Fibroblast of pulmonary artery (primary cell): ENCODE results near the gene CHERP.
"Not testable (repeated sequence)": the region's sequence is repeated elsewhere in the genome, so short reads cannot be mapped to it uniquely, and the experiment has no call there.

Experiments used
- DNase-seq: peaks from one replicate; pipeline ENCODE4 v3.0.0-alpha.2; 2010; ENCODE audit warnings: low read depth
- H3K4me3 ChIP-seq: replicated peaks from 2 replicates; pipeline ENCODE4 v1.5.1; 2011; ENCODE audit warnings: low read depth, mild to moderate bottlenecking, control low read depth, low read length, moderate library complexity
- TF ChIP-seq, protein P1 (sequence below): IDR thresholded peaks from 2 replicates; pipeline ENCODE4 v1.5.1; 2011; ENCODE audit warnings: mild to moderate bottlenecking, control low read depth, low read length, inconsistent platforms; ENCODE audit errors: missing control alignments

CHERP gene

GRCh38 chr19:16504271-16504670 lies 38.0 kb downstream of the CHERP start:
- H3K4me3 ChIP-seq = no peak overlapping the region
- TF ChIP-seq, protein P1, sequence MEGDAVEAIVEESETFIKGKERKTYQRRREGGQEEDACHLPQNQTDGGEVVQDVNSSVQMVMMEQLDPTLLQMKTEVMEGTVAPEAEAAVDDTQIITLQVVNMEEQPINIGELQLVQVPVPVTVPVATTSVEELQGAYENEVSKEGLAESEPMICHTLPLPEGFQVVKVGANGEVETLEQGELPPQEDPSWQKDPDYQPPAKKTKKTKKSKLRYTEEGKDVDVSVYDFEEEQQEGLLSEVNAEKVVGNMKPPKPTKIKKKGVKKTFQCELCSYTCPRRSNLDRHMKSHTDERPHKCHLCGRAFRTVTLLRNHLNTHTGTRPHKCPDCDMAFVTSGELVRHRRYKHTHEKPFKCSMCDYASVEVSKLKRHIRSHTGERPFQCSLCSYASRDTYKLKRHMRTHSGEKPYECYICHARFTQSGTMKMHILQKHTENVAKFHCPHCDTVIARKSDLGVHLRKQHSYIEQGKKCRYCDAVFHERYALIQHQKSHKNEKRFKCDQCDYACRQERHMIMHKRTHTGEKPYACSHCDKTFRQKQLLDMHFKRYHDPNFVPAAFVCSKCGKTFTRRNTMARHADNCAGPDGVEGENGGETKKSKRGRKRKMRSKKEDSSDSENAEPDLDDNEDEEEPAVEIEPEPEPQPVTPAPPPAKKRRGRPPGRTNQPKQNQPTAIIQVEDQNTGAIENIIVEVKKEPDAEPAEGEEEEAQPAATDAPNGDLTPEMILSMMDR = no peak
- DNase-seq = no peak

GRCh38 chr19:16497837-16498236 lies 44.4 kb downstream of the CHERP start:
- no peak overlapping the region for H3K4me3 ChIP-seq
- no peak for DNase-seq
- TF ChIP-seq, protein P1 = no peak

- H3K4me3 ChIP-seq = peak overlapping the region; percentile 90
- TF ChIP-seq, protein P1 = no peak
- DNase-seq = no peak
Observed at GRCh38 chr19:16497042-16497441, 45.2 kb downstream of the CHERP start.

GRCh38 chr19:16496613-16496983 lies 45.6 kb downstream of the CHERP start:
- DNase-seq = peak; percentile 51
- TF ChIP-seq, protein P1 = no peak
- peak overlapping the region; percentile 90 for H3K4me3 ChIP-seq

DNA sequence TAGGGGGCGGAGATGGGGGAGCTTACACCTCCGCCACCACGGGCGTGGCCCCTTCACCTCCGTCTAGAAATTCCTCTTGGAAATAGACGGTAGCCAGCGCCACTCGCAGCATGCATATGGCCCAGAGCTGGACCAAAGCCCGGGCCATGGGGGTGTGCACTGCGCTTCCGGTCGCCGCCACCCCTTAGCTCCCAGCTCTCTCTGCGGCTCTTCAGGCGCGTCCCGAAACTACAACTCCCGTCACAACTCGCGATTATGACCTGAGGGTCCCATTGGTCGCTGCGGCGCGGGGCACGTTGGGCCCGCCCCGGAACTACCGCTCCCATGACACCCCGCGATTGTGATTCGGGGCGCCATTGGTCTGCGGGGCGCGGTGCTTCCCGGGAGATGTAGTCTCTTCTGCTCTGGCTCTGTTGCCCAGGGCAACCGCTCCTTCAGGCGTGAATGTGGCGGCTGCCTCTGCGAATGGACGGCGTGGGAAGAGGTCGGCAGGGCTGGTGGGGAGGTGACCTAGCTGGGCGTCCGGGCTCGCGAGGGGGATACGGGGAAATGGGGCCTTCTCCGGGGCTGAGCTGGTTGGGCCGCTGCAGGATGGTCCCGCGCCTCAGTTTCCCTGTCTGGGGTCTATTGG lies 46.1 kb downstream of the CHERP start, which contains the start of the genes C19orf44 and CALR3:
TSS of gene C19orf44 (plus strand) at position 413 of the 631 bp plus-strand sequence. CDS start 4,399 bp downstream, outside the sequence.
TSS of gene CALR3 (minus strand) at position 186 of the 631 bp plus-strand sequence. CDS start at position 148, 38 bp downstream.
- TF ChIP-seq, protein P1 = no peak
- peak; percentile 99 for DNase-seq
- H3K4me3 ChIP-seq = peak within 1 kb of the TSS; percentile 90

DNA sequence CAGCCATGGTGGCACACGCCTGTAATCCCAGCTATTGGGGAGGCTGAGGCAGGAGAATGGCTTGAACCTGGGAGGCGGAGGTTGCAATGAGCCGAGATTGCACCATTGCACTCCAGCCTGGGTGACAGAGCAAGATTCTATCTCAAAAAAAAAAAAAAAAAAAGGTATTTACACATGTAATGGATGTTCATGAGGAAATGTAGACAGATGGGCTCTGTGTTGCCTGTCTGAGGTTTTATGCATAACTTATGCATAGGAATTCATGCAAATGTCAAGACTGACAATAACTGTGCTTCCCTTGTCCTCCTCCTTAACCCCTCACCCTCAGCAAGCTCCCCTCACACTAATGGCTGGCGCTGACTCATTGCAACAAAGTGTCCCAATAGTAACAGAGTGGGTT lies 55.8 kb downstream of the CHERP start:
- DNase-seq, H3K4me3 ChIP-seq: not testable (repeated sequence)

DNA sequence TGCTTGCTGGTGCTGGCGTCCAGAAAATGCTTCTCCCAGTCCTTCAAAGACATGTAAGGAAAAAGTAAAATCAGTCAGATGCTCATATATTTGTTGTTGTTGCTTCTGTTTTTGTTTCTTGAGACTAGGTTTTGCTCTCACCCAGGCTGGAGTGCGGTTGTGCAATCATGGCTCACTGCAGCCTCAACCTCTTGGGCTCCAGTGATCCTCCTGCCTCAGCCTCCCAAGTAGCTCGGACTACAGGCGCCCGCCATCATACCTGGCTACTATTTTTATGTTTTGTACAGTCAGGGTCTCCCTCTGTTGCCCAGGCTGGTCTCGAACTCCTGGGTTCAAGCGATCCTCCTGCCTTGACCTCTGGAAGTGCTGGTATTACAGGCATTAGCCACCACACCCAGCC lies 59.5 kb downstream of the CHERP start:
- no peak overlapping the region for H3K4me3 ChIP-seq
- no peak for DNase-seq
- TF ChIP-seq, protein P1 = no peak
